Mesenteric fat pad (tissue), 1 donor: ENCODE results near the gene IVNS1ABP. TPM values are rescaled to one million over a fixed set of nuclear protein-coding genes. Genes with fewer than 3 reads are reported as not detected.
"Not testable (repeated sequence)": the region's sequence is repeated elsewhere in the genome, so short reads cannot be mapped to it uniquely, and the experiment has no call there.

Experiments used
- DNase-seq: peaks from one replicate; pipeline ENCODE4 v3.0.0-alpha.2; 2020; ENCODE audit warnings: low spot score
- total RNA-seq: library from RNA; stranded (reverse); fragmentation: NEBNext Ultra II Directional; extraction: Animal tissue kit (Norgen Biotek cat#: 25700); gene quantifications from one replicate; pipeline ENCODE4 v1.2.1, GENCODE V29; 2021
- donor health status: DM: yes; HTN: yes; CAD: no.

Gene IVNS1ABP
- total RNA-seq, 1 donor from 2014 or later, result 139 TPM

DNA sequence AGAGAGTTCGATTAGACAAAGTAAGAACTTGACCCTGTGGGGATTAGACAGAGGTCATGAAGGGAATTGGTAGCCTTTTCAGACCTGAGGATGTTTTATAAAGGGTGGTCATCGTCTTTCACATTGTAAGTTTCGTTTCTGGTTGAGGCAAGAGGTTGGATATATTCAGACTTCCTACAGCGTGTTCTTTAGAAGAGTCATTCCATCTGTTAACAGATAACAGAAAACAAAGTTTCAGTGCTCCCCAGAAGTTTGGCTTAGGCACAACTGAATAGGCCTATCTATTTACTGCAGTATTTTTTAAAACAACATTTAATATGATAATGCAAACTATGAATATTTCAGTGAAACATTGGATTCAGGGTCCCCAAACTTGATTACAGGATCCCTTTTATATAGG lies 17.1 kb upstream of the IVNS1ABP start:
- DNase-seq, result no peak

DNA sequence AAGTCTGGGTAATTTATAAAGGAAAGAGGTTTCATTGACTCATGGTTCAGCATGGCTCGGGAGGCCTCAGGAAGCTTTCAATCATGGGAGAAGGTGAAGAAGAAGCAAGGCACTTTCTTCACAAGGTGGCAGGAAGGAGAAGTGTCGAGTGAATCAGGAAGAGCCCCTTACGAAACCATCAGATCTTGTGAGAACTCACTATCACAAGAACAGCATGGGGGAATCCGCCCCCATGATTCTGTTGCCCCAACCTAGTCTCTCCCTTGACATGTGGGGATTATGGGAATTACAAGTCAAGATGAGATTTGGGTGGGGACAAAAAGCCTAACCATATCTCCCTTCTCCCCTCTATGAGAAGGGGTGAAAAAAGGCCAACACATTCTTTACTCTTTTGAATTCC lies 11.2 kb upstream of the IVNS1ABP start:
- no peak for DNase-seq

DNA sequence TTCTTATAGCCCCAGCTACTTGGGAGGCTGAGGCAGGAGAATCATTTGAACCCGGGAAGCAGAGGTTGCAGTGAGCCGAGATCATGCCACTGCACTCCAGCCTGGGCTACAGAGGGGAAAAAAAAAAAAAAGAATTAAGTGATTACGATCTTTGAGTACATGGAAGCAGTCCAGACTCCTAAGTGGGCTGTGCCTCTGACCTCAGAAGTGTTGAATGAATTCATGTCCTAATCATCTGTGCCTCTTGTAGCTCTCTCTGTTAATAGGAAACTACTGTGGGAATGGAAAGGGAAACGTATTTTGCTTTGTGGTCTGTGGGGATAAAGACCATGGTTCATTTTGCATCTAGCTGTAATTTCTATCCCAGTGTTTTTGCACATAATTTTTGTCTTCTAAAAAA lies 8.4 kb upstream of the IVNS1ABP start:
- DNase-seq, result no peak

DNA sequence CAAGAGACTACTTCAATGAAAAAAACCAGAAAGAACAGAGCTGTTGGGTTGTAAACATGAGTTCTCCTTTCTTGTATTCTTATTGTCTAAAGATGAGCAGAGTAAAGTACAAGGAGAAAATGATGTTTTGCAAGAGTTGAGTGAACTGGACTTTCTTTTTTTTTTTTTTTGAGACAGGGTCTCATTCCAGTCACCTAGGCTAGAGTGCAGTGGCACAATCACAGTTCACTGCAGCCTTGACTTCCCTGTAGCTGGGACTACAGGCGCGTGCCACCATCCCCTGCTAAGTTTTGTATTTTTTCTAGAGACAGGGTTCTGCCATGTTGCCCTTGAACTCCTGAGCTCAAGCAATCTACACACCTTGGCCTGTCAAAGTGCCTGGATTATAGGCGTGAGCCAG lies 7.1 kb upstream of the IVNS1ABP start:
- DNase-seq, result no peak

DNA sequence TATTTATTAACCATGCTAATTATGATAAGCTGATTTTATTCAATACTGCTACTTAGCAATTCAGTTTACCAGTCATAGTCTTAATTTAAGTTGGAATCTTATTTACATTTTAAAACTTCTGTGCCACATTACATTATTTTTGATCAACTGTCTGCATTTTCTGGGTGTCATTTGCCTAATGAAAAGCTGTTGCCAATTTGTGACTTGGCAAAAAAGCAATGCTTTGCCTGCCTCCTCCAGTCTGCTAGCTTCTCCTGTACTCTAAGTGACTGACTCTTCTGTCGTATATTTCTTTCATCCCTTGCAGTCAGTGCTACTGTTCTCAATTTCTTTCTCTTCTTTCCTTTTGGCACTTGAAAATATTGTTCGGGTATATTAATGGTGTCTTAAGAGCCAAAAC lies 5.6 kb upstream of the IVNS1ABP start:
- no peak for DNase-seq

DNA sequence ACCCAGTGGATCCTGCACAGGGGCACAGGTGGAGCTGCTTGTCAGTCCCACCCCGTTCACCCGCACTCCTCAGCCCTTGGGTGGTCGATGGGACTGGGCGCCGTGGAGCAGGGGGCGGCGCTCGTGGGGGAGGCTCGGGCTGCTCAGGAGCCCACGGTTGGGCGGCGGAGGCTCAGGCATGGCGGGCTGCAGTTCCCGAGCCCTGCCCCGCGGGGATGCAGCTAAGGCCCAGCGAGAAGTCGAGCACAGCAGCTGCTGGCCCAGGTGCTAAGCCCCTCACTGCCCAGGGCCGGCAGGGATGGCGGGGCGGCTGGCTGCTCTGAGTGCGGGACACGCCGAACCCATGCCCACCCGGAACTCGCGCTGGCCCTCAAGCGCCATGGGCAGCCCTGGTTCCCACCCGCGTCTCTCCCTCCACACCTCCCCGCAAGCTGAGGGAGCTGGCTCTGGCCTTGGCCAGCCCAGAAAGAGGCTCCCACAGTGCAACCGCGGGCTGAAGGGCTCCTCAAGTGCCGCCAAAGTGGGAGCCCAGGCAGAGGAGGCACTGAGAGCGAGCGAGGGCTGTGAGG lies 4.7 kb upstream of the IVNS1ABP start:
- not testable (repeated sequence) for DNase-seq

DNA sequence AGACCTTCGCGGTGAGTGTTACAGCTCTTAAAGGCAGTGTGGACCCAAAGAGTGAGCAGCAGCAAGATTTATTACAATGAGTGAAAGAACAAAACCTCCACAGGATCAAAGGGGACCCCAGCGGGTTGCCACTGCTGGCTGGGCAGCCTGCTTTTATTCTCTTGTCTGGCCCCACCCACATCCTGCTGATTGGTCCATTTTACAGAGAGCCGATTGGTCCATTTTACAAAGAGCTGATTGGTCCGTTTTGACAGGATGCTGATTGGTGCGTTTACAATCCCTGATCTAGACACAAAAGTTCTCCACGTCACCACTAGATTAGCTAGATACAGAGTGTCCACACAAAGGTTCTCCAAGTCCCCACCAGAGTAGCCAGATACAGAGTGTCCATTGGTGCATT lies 4.1 kb upstream of the IVNS1ABP start:
- not testable (repeated sequence) for DNase-seq

DNA sequence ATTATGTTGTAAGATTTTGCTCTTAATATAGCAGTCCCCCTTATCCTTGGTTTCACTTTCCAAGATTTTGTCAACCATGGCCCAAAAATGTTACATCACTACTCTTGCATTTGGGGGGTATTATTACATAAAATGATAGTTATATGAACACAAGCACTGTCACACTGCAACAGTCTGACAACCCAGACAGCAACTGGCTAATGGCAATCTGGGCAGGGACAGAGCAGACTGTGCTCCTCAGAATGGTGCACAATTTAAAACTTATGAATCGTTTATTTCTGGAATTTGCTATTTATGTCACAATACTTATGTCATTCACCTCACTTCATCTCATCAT lies 2.1 kb upstream of the IVNS1ABP start:
- DNase-seq, result no peak

DNA sequence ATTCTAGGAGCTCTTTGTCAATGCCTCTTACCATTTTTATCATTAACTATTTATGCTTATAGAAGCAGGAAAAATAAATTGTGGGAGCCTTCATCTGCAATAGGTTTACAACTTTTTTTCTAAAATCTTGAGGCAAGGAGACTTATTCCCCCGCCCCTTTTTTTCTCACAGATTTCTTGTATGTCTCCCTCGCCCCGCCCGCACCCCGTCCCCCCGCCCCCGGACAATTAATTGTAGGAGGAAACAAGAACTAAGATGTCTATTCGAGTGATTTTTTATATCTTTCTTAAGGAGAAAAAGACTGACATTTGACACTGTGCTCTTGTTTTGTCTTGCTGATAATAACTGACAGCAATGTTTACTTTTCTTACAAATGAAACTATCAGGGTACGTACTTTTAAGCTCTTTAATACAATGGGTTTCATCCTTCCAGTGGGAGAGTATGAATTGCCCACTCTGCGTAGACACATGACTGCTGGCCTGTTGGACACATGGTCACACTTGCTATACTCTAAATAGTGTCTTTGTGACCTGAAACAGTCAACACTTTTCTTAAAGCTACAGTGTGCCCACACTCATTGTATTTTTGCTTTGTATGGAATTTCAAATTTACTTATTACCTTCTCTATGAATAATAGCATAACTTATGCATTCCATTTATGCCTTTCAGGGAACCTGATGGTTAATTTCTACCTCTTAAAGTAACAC lies 1.5 kb upstream of the IVNS1ABP start:
- DNase-seq, result no peak

DNA sequence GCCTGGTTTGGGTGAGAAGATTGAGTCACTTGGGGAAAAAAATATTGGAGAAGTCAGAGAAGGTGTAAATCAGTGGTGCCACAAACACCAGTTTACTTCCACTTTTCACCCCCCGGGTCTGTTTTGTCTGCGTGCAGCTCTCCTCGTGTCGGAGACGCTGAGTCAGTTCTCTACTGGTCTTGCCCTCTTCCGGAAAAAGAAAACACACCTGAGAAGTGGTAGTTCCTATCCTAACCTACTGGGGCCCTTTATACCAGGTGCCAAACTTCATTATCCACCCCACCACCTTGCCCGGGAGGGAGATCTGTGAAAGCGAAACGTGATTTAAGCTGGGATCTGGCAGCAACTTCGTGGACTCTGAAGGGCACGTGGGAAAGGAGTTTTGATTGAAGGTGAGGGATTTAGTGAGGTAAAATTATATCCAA lies 855 bp upstream of the IVNS1ABP start:
- DNase-seq, result no peak

DNA sequence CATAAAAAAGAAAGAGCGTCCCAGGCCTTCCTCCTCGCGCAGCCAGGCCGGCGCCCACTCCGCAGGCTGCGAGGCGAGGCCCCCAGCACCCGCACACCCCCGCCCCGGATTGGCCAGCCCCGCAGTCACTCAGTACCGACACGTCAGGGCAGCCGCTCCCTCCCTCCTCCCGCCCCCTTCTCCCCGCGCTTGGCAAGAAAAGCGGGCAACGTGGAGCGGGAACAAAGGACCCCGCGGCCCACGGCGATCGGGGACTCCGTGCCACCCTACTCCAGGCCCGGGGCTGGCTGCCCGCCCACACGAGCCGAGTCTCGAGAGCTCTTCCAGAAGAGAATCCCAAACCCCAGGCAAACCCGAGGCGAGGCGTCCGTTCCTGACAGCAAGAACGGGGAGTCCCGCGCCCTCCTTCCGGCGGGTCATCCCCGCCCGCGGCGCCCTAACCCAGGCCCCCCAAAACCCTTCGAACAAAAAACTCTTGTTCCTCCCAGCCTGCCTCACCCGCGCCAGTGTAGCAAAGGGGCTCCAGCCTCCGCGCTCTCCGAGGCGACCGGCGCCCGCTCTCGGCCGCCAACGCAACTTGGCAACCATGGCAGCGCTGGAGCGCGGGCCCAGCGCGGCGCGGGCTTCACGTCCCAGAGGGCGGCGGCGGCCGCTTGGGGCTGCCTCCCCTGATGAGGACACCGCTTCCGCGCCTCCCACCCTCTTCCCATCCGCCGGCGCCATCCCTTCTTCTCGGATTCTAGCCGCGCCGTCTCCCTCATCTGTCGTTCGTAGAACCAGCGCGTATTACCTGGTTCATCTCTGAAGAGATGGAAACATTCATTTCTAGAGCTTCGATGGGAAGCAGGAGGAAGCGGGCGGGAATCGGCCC lies 645 bp downstream of the IVNS1ABP start:
- peak; percentile 97 for DNase-seq

DNA sequence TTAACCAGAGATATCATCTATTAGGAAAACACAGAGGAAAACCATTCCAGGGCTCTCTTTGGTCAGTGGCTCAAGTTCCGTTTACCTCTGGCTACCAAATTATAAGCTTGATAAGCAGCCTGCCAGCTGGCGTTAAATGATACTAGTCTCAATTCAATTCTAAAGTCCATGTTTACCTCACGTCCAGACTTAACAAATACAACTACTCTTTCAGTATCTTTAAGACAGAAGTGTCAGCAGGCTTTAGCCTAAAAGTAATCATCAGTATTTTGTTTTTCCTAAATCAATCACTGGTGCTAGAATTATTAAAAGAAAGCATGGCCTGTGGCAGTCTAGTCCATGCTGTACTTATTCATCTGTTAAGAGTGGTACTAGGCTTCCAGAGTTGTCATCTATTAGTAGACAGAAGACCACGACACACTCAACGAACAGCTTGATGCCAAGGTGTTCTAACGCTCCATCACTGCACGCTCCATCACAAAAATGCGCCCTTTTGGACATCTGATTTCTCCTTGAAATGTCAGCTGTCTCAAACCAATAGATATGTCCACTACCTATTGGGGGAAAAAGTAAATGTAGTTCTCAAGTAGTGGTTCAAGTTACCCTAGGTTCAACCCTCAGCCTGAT lies 1.5 kb downstream of the IVNS1ABP start:
- DNase-seq, result no peak

DNA sequence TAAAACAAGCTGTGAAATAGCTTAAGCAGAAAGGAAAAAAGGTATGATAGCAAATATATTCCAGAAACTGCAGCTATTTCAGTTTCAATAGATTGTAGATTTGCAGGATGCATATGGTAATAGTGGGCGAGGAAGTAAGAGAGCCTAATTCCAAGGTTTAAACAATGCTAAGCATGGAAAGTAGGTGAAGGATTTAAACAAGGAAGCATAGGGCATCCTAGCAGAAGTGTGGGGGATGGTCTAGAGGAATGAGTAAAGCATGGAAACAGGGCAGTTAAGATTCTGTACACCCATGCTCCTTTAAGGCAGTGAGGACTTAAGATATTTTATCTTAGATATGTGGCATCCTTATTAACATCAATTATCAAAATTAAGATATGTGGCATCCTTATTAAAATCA lies 2.6 kb downstream of the IVNS1ABP start:
- DNase-seq, result no peak

DNA sequence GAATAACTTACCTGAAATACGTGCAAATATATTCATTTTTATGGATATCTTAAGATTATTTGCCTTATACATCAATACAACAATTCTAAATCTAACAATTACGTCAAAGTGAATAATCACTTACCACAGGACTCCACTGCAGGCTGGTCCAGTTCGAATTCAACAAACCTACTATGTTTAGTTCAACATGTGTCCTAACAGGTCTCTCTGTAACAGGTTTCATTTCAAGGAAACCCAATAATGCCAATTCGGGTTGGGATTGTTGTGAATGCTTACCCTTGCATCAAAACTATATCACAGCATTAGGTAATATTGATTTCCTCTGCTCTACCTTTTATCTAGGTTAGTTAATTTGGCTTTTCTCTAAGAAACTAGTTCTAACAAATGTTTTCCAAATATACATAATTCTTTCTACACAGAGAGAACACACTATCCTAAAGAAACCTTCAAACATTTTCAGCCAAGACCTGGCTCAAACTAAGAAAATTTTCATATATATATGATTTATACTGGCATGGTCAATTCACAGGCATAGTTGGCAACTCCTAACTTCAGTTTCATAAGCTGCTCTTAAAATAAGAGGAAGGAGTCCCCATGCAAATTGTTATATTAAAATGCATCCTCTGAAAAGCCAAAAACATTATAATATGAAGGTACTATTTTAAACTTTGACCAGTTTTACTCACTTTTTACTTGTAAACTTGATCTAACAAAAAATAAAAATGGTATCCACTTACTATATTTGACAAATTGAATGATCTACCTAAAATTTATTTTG lies 4.5 kb downstream of the IVNS1ABP start:
- no peak for DNase-seq

DNA sequence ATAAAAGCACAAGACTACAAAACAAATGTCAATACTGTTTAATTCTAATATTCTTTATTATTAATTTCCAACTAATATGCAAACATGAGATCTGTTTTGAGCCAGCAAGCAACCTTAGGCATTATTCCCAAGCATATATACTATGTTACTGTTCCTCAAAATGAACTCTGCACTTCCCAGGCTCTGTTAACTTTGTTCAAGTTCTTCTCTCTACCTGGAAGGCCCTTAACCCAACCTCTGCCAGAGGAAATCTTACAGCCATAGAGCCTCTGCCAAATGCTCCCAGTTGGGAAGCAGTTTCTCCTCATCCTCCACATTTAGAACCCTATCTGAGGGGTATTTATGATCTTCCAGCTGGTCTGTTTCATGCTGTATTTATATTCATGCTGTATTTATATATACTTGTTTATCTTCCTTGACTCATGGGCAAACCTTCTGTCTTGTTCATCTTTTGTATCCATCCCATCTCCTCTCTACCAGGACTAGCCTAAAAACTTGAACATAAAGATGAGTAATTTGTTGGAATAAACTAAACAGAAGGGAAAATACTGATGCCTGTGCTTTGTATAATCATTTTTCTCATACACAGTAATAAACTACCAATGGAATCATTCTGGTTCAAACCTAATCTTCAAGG lies 5.3 kb downstream of the IVNS1ABP start:
- DNase-seq, result no peak

DNA sequence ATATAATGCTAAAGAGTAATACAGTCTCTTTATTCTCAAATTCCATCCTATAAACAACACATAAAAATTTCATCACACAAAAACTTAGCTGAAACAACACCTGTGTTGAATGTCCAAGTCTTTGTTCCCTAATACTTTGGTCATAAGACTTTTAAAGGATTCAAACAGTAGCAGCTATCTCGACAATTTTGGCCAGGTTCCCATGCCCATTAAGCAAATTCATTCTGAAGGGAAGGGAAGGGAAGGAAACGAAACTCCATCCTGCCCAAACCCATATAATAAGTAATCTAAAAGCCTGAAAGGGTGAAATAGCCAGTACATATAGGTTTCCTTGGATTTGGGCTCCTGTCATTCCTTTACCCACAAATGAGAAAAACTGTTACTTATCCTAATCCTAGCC lies 7.5 kb downstream of the IVNS1ABP start:
- DNase-seq, result no peak

DNA sequence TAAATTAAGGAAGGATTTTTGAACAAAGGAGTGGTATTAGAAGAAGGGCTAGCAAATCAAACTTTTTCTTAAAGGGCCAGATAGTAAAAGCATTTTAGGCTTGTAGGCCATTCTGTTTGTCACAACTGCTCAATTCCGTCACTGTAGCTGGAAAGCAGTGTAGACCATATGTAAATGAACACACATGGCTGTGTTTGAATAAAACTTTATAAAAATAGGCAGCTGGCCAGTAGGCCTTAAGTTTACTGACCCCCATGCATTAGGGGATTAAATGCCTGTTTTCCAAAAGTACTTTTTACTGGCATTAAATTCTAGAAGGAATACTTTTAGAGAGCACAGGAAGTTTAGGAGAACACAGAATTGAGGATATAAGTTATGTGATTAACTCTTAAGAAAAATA lies 8.9 kb downstream of the IVNS1ABP start:
- no peak for DNase-seq

DNA sequence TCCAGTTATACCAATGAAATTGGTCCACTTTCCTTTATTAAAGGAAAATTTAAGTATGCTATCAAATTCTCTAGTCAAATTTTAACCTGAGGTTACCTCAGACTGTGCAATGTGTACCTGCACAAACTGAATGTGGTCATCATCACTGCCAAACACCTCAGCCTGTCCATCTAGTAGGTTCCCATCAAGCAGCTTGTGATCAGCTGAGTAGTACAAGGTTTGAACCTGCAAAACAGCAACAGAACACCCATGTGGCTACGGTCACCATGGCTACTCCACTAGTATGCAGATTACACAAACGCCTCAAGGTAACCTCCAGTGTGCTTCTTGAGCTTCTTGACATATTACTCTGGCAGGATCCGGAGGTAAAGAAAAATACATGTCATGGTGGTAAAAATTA lies 11.6 kb downstream of the IVNS1ABP start:
- DNase-seq, result no peak

DNA sequence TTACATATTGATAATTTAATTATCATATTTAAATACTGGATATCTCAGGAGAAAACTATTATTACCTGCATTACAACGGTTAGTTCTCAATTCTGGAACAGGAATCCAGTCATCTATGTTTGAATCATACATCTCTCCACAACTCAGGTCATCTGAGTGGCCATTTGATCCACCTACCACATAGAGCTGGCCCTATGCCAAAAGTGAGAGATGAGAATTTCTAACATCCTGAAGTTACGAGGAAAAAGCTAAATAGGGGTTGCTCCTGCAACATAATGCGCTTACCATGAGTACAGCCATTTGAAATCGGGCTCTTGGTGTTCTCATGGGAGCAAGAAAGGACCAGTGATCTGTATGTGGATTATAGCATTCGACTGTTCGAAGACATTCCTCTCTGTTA lies 16.9 kb downstream of the IVNS1ABP start:
- no peak for DNase-seq

DNA sequence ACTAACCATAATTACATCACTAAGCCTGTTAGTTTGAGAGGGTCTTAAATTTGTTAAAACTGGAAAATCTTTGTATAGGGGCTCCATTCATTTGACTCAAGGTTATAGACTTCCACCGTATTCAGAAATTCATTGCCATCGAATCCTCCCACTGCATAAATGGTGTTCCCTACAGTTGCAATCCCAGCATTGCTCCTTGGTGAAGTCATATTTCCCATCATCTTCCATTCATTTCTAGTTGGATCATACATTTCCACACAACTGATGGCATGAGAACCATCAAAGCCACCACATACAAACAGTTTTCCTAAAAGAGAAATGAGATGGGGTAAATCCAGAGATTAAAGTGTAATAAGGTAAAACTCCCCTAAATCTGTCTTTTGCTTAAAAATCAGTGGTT lies 19.1 kb downstream of the IVNS1ABP start:
- no peak for DNase-seq

DNA sequence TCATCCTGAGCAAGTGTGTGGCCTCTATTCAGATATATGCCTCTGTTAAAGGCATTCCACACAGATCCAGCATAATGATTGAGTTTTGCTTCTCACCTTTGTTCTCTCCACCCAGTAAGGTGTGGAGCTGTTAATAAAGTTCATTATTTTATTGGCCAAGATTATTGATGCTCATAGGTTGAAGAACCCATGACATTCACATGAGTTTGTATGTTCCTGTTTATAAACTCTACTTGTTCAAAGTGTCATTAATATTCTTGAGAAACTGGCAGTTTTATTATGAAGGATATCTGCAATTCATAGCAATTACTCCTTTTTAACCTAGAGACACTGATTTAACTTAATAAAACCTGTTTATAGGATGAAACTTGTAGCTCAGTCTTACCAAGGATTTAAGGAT lies 22.0 kb downstream of the IVNS1ABP start:
- no peak for DNase-seq
